CD14-positive monocyte (primary cell): ENCODE results near the gene SLC51A. TPM values are rescaled to one million over a fixed set of nuclear protein-coding genes. Genes with fewer than 3 reads are reported as not detected.

ENCODE experiments used
- DNase-seq, 3 donors: peaks; one replicate each; pipeline ENCODE4 v3.0.0-alpha.2; 2011 to 2022
- H2AFZ ChIP-seq: 2 replicates; pipeline ENCODE4 v1.6.0; 2012; ENCODE audit warnings: mild to moderate bottlenecking, low read depth, low read length, inconsistent platforms; ENCODE audit not compliant: insufficient read depth, poor library complexity, severe bottlenecking
- H3K27ac ChIP-seq, 2 donors: 1 replicate in 1 of 2; 2 replicates in 1 of 2; pipeline ENCODE4 v1.5.1; 2012 to 2013; ENCODE audit warnings: low read length in 2 of 2, control low read depth in 1 of 2, inconsistent platforms in 1 of 2, low read depth in 1 of 2, mild to moderate bottlenecking in 1 of 2
- H3K27me3 ChIP-seq, 2 donors: one replicate each; pipeline versions ENCODE4 v1.6.0 to v1.6.1; 2011 to 2013; ENCODE audit warnings: low read length in 2 of 2; ENCODE audit not compliant: control insufficient read depth in 2 of 2, insufficient read depth in 2 of 2
- H3K36me3 ChIP-seq, 2 donors: replicated peaks in 1 of 2; 1 replicate in 1 of 2; 2 replicates in 1 of 2; pipeline versions ENCODE4 v1.5.1 to v1.6.1; 2012 to 2013; ENCODE audit warnings: low read length in 2 of 2, control low read depth in 1 of 2, inconsistent platforms in 1 of 2, mild to moderate bottlenecking in 1 of 2; ENCODE audit not compliant: insufficient read depth in 2 of 2, control insufficient read depth in 1 of 2
- H3K4me1 ChIP-seq, 2 donors: 1 replicate in 1 of 2; 2 replicates in 1 of 2; pipeline versions ENCODE4 v1.5.1 to v1.6.1; 2012 to 2013; ENCODE audit warnings: low read length in 2 of 2, control low read depth in 1 of 2, inconsistent platforms in 1 of 2, mild to moderate bottlenecking in 1 of 2, moderate library complexity in 1 of 2; ENCODE audit not compliant: insufficient read depth in 2 of 2, control insufficient read depth in 1 of 2
- H3K4me2 ChIP-seq: replicated peaks from 2 replicates; pipeline ENCODE3; 2012; ENCODE audit warnings: low read length, moderate library complexity, mild to moderate bottlenecking; ENCODE audit not compliant: poor library complexity, severe bottlenecking; ENCODE audit errors: extremely low read depth
- H3K4me3 ChIP-seq, 3 experiments: fragments of 200-600 bp in 1 of 3; sonication (generic) in 1 of 3; replicated peaks in 1 of 3; 1 replicate in 2 of 3; 2 replicates in 1 of 3; pipeline ENCODE4 v1.5.1; 2011 to 2013; ENCODE audit warnings: low read length in 3 of 3, mild to moderate bottlenecking in 3 of 3, control low read depth in 2 of 3, low read depth in 2 of 3, inconsistent platforms in 1 of 3, moderate library complexity in 1 of 3
- H3K79me2 ChIP-seq: 2 replicates; pipeline ENCODE4 v1.6.0; 2012; ENCODE audit warnings: mild to moderate bottlenecking, control low read depth, inconsistent platforms, low read length, moderate library complexity; ENCODE audit not compliant: insufficient read depth
- H3K9ac ChIP-seq: 2 replicates; pipeline ENCODE4 v1.6.0; 2017; ENCODE audit warnings: low read length, mild to moderate bottlenecking; ENCODE audit not compliant: insufficient read depth, poor library complexity, severe bottlenecking
- H3K9me3 ChIP-seq, 2 donors: replicated peaks in 1 of 2; 1 replicate in 1 of 2; 2 replicates in 1 of 2; pipeline versions ENCODE4 v1.5.1 to v1.6.1; 2012 to 2013; ENCODE audit warnings: low read length in 2 of 2, control low read depth in 1 of 2; ENCODE audit not compliant: control insufficient read depth in 1 of 2, insufficient read depth in 1 of 2
- H4K20me1 ChIP-seq: 2 replicates; pipeline ENCODE4 v1.6.0; 2012; ENCODE audit warnings: mild to moderate bottlenecking, low read length, control low read depth, moderate library complexity; ENCODE audit not compliant: insufficient read depth
- H3K27ac Mint-ChIP-seq, 7 donors: one replicate each; pipeline ENCODE4 v1.8.0; 2020; ENCODE audit warnings: mild to moderate bottlenecking in 7 of 7, mixed read lengths in 7 of 7, moderate library complexity in 6 of 7, inconsistent platforms in 2 of 7
- H3K27me3 Mint-ChIP-seq, 3 donors: one replicate each; pipeline ENCODE4 v1.8.0; 2021 to 2022; ENCODE audit warnings: low read depth in 3 of 3, mild to moderate bottlenecking in 3 of 3, mixed read lengths in 3 of 3, moderate library complexity in 3 of 3, inconsistent platforms in 1 of 3
- H3K36me3 Mint-ChIP-seq, 2 donors: one replicate each; pipeline ENCODE4 v1.8.0; 2020; ENCODE audit warnings: mixed read lengths in 2 of 2, inconsistent platforms in 1 of 2, mild to moderate bottlenecking in 1 of 2
- H3K4me1 Mint-ChIP-seq: one replicate; pipeline ENCODE4 v1.8.0; 2020; ENCODE audit warnings: mild to moderate bottlenecking, mixed read lengths
- H3K4me3 Mint-ChIP-seq, 2 donors: one replicate each; pipeline ENCODE4 v1.8.0; 2020; ENCODE audit warnings: mild to moderate bottlenecking in 2 of 2, mixed read lengths in 2 of 2, moderate library complexity in 1 of 2
- H3K9me3 Mint-ChIP-seq, 7 donors: one replicate each; pipeline ENCODE4 v1.8.0; 2020 to 2022; ENCODE audit warnings: mixed read lengths in 7 of 7, mild to moderate bottlenecking in 6 of 7, moderate library complexity in 6 of 7, inconsistent platforms in 2 of 7
- WGBS: methylation state at CpG from one replicate; pipeline ENCODE4 v1.1.5; 2013; ENCODE audit warnings: missing lambda C conversion rate; ENCODE audit not compliant: insufficient coverage; 5-methylcytosine and 5-hydroxymethylcytosine counted together
- intact Hi-C, 2 donors: fragments of 100-400 bp; cut with micrococcal nuclease; formaldehyde crosslinking; loops; one replicate each; pipeline versions ENCODE4 v1.15.0 to v1.15.1; 2023
- polyA plus RNA-seq, 3 donors: library from polyadenylated mRNA; depleted of rRNA in 1 of 3; unstranded in 2 of 3; stranded (reverse) in 1 of 3; fragments of 300-500 nt in 2 of 3; fragments of >200 nt in 1 of 3; fragmentation: Illumina TruSeq in 2 of 3; gene quantifications; 1 replicate in 2 of 3; 2 replicates in 1 of 3; pipeline ENCODE4 v1.2.3, GENCODE V29; 2012 to 2021
- TF ChIP-seq, protein P1 (sequence below): fragments of 200-600 bp; IDR thresholded peaks from one replicate; pipeline ENCODE4 v1.8.0; 2022; ENCODE audit warnings: antibody characterized with exemption, mild to moderate bottlenecking

The SLC51A gene
- polyA plus RNA-seq, 3 donors = 0.27 to 1.1 (median 0.37) TPM

DNA sequence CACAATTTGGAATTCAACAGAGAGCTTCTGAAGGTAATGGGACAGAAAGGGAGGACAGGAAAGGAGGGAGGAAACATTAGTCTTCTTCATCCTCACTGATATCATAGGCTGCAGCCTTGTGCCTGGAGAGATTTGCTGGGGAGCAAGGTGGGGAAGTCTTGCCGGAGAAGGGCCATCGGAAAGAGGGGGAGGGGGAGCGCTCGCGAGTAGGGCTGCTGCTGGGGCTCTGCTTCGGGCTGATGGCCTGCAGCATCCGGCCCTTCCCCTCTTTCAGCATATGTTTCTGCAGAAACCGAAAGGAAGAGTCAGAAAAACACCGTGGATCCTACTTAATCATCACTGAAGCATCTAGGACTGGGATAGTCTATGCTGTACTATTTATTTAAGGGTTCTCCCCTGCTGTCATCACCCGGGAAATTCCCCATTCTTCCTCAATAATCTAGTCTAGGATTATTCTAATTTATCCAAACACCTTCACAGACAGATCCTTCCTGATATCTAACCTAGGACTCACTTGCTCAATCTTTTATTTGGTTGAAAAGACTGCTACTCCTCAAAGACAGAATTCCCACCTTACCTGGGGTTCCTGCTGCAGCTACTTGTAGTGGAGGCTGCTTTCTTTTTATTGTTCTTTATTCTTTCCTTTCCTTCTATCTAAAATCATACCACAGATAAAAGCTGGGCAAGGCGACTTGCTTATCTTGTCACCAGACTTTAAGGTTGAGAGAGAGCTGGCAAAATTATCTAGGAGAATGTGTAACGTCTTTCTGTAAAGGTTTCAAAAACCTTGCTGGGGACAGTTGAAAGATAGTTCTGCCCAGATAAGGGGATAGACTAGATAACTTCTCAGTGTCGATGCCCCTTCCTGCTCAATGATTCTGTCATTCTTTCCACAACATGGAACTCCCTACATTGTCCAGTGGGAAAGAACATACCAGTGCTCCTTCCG, 22.6 kb downstream of the SLC51A start:
- no peaks in the 10 kb centered on the region for H3K79me2 ChIP-seq
- no peaks in the 10 kb centered on the region for H3K9me3 ChIP-seq
- H3K27ac ChIP-seq = no peak overlapping the region
- intact Hi-C loops = no loop called here
- no peaks in the 10 kb centered on the region for H3K4me1 ChIP-seq
- H3K27ac Mint-ChIP-seq = no peak overlapping the region
- no peak overlapping the region for H3K4me3 ChIP-seq
- no peak overlapping the region for H3K9ac ChIP-seq
- H3K36me3 Mint-ChIP-seq = peaks cover 65 to 82% of the 10 kb centered on the region in 2 donors
- no peaks in the 10 kb centered on the region for H4K20me1 ChIP-seq
- peaks cover 54 to 90% of the 10 kb centered on the region in 2 donors for H3K36me3 ChIP-seq
- 100% methylated on average over 1 of the region's 14 CpGs for WGBS
- H3K4me1 Mint-ChIP-seq = peaks cover 5% of the 10 kb centered on the region
- H3K9me3 Mint-ChIP-seq = peaks cover 0 to 1% (median 0%) of the 10 kb centered on the region in 7 donors
- DNase-seq = no peak
- H3K27me3 Mint-ChIP-seq = no peaks in the 10 kb centered on the region
- TF ChIP-seq, protein P1, sequence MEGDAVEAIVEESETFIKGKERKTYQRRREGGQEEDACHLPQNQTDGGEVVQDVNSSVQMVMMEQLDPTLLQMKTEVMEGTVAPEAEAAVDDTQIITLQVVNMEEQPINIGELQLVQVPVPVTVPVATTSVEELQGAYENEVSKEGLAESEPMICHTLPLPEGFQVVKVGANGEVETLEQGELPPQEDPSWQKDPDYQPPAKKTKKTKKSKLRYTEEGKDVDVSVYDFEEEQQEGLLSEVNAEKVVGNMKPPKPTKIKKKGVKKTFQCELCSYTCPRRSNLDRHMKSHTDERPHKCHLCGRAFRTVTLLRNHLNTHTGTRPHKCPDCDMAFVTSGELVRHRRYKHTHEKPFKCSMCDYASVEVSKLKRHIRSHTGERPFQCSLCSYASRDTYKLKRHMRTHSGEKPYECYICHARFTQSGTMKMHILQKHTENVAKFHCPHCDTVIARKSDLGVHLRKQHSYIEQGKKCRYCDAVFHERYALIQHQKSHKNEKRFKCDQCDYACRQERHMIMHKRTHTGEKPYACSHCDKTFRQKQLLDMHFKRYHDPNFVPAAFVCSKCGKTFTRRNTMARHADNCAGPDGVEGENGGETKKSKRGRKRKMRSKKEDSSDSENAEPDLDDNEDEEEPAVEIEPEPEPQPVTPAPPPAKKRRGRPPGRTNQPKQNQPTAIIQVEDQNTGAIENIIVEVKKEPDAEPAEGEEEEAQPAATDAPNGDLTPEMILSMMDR = no peak
- no peaks in the 10 kb centered on the region for H3K27me3 ChIP-seq
- no peak overlapping the region for H3K4me2 ChIP-seq
- H2AFZ ChIP-seq = no peak overlapping the region
- H3K4me3 Mint-ChIP-seq = no peak overlapping the region

DNA sequence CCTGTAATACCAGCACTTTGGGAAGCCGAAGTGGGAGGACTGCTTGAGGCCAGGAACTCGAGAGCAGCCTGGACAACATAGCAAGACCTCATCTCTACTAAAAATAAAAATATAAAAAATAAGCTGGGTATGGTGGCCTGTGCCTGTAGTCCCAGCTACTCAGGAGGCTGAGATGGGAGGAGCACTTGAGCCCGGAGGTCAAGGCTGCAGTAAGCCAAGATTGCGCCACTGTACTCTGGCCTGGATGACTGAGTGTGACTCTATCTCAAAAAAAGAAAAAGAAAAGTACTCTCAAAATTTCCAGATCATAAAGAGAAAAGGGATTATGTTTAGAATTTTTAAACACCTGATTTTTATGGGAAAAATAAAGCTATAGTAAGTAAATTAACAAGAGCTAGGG, 24.1 kb downstream of the SLC51A start:
- TF ChIP-seq, protein P1 = no peak
- no CpG with 5 or more reads among the region's 4 CpGs for WGBS
- DNase-seq = no peak
- intact Hi-C loops = no loop called here
- peaks cover 6% of the 10 kb centered on the region for H3K4me1 Mint-ChIP-seq
- no peaks in the 10 kb centered on the region for H3K9me3 ChIP-seq
- H3K36me3 Mint-ChIP-seq = peaks cover 70 to 91% of the 10 kb centered on the region in 2 donors
- no peaks in the 10 kb centered on the region for H3K27me3 ChIP-seq
- no peaks in the 10 kb centered on the region for H3K27me3 Mint-ChIP-seq
- H2AFZ ChIP-seq = no peak overlapping the region
- no peaks in the 10 kb centered on the region for H3K4me1 ChIP-seq
- H3K79me2 ChIP-seq = no peaks in the 10 kb centered on the region
- peaks cover 0 to 1% (median 0%) of the 10 kb centered on the region in 7 donors for H3K9me3 Mint-ChIP-seq
- no peak overlapping the region for H3K4me2 ChIP-seq
- no peak overlapping the region for H3K4me3 Mint-ChIP-seq
- no peak overlapping the region for H3K27ac ChIP-seq
- H3K27ac Mint-ChIP-seq = no peak overlapping the region
- no peaks in the 10 kb centered on the region for H4K20me1 ChIP-seq
- no peak overlapping the region for H3K9ac ChIP-seq
- peaks cover 57 to 82% of the 10 kb centered on the region in 2 donors for H3K36me3 ChIP-seq
- H3K4me3 ChIP-seq = no peak overlapping the region
